SU-DHL-6 (cell line): ENCODE measurements around the gene MYBBP1A.

Experiments used
- H2AFZ ChIP-seq: fragments of 200-600 bp; sonication (generic); 2 replicates; pipeline ENCODE4 v1.6.1; 2014; ENCODE audit warnings: low read depth, mild to moderate bottlenecking, moderate library complexity, mixed read lengths, antibody characterized with exemption, low read length; ENCODE audit not compliant: severe bottlenecking
- H3F3A ChIP-seq: fragments of 200-600 bp; shearing (Covaris generic); 2 replicates; pipeline ENCODE4 v1.6.0; 2016; ENCODE audit warnings: antibody characterized with exemption, mild to moderate bottlenecking; ENCODE audit not compliant: insufficient read depth
- H3K27ac ChIP-seq: fragments of 200-600 bp; sonication (generic); 2 replicates; pipeline ENCODE4 v1.5.1; 2016; ENCODE audit warnings: low read depth, mild to moderate bottlenecking, low read length, moderate library complexity, mixed read lengths
- H3K27me3 ChIP-seq: fragments of 200-600 bp; sonication (generic), shearing (Covaris generic); 2 replicates; pipeline ENCODE4 v1.6.0; 2014; ENCODE audit warnings: mild to moderate bottlenecking, low read length
- H3K36me3 ChIP-seq: fragments of 200-600 bp; sonication (generic); 2 replicates; pipeline ENCODE4 v1.6.1; 2014; ENCODE audit warnings: mild to moderate bottlenecking, low read length, mixed read lengths
- H3K4me2 ChIP-seq: fragments of 300-600, 200-600 bp; shearing (Covaris generic), sonication (generic); 2 replicates; pipeline ENCODE4 v1.6.0; 2014; ENCODE audit warnings: low read length, low read depth, mild to moderate bottlenecking; ENCODE audit not compliant: poor library complexity, severe bottlenecking
- H3K4me3 ChIP-seq: fragments of 200-600 bp; sonication (generic); 2 replicates; pipeline ENCODE4 v1.5.1; 2014; ENCODE audit warnings: antibody characterized with exemption, low read length, mild to moderate bottlenecking, mixed read lengths; ENCODE audit not compliant: insufficient read depth, poor library complexity, severe bottlenecking
- H3K79me2 ChIP-seq: fragments of 200-600 bp; sonication (generic); 2 replicates; pipeline ENCODE4 v1.6.1; 2014; ENCODE audit warnings: mild to moderate bottlenecking, low read length, moderate library complexity; ENCODE audit not compliant: insufficient read depth
- H3K9ac ChIP-seq: fragments of 200-600 bp; sonication (generic); 2 replicates; pipeline ENCODE4 v1.7.0; 2014; ENCODE audit warnings: mild to moderate bottlenecking, low read length
- H3K9me2 ChIP-seq: fragments of 200-600 bp; sonication (generic); replicated peaks from 2 replicates; pipeline ENCODE4 v1.6.1; 2014; ENCODE audit warnings: low read length; ENCODE audit not compliant: insufficient read depth
- H3K9me3 ChIP-seq: fragments of 200-600 bp; sonication (generic); 2 replicates; pipeline ENCODE4 v1.6.1; 2014; ENCODE audit warnings: low read length, mixed read lengths; ENCODE audit not compliant: insufficient read depth
- H4K20me1 ChIP-seq: fragments of 200-600 bp; sonication (generic); 2 replicates; pipeline ENCODE4 v1.6.1; 2014; ENCODE audit warnings: low read depth, mild to moderate bottlenecking, antibody characterized with exemption, low read length, moderate library complexity, mixed read lengths
- CTCF ChIP-seq: fragments of 200-600 bp; sonication (generic); IDR thresholded peaks from one replicate; pipeline ENCODE4 v1.5.1; 2017; ENCODE audit warnings: antibody characterized with exemption, mild to moderate bottlenecking, low read length, moderate library complexity; ENCODE audit not compliant: insufficient read depth, poor library complexity, severe bottlenecking
- EZH2phosphoT487 ChIP-seq: fragments of 200-600 bp; sonication (generic), shearing (Covaris generic); conservative IDR thresholded peaks from 2 replicates; pipeline ENCODE4 v1.6.1; 2018; ENCODE audit warnings: mild to moderate bottlenecking, antibody characterized with exemption, low read length, moderate library complexity, mixed read lengths

Gene MYBBP1A

GRCh38 chr17:4540687-4541327 is 14.4 kb downstream of the MYBBP1A start:
- H3K4me3 ChIP-seq = no peak overlapping the region
- no peaks in the 10 kb centered on the region for H3K79me2 ChIP-seq
- H3K9me3 ChIP-seq = no peaks in the 10 kb centered on the region
- no peak overlapping the region for H3K27ac ChIP-seq
- H4K20me1 ChIP-seq = no peaks in the 10 kb centered on the region
- H3F3A ChIP-seq = peaks cover 7% of the 10 kb centered on the region; the same call in 1 of the 2 replicates
- no peak overlapping the region for H3K9ac ChIP-seq
- no peak overlapping the region for H2AFZ ChIP-seq
- H3K4me2 ChIP-seq = no peak overlapping the region
- TF ChIP-seq EZH2phosphoT487 = no peak
- no peak for TF ChIP-seq CTCF
- no peaks in the 10 kb centered on the region for H3K27me3 ChIP-seq
- no peaks in the 10 kb centered on the region; the same call in 1 of the 2 replicates for H3K36me3 ChIP-seq
- no peaks in the 10 kb centered on the region for H3K9me2 ChIP-seq

DNA sequence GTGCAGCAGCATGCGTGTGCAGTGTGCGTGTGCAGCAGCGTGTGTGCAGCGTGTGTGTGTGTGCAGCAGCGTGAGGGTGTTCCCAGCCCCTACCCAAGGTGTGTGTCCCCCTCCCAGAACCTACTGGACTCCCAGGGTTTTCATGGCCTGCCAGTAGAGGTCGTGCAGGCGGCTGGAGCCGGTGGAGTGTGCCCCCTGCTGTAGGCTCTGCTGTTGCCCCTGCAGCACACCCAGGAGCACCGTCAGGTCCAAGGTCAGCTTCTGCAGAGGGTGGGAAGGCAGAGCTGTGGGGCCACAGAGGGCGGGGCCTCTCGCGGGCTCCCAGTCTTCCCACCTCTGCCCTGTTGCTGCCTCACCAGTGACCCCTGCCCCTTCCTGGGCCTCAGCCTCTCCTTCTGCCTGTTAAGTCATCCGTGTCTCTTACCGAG is 14.9 kb downstream of the MYBBP1A start:
- Histone ChIP-seq H4K20me1 (no peaks in the 10 kb centered on the region), H3K79me2 (no peaks in the 10 kb centered on the region), H3K9me2 (no peaks in the 10 kb centered on the region), H3K27me3 (no peaks in the 10 kb centered on the region), H3K36me3 (no peaks in the 10 kb centered on the region; the same call in 1 of the 2 replicates), H2AFZ (no peak overlapping the region), H3F3A (peaks cover 7% of the 10 kb centered on the region; the same call in 1 of the 2 replicates), H3K4me2 (no peak overlapping the region), H3K9me3 (no peaks in the 10 kb centered on the region), H3K27ac (no peak overlapping the region), H3K4me3 (no peak overlapping the region), H3K9ac (no peak overlapping the region)
- TF ChIP-seq EZH2phosphoT487 (no peak), CTCF (peak; percentile 18)

DNA sequence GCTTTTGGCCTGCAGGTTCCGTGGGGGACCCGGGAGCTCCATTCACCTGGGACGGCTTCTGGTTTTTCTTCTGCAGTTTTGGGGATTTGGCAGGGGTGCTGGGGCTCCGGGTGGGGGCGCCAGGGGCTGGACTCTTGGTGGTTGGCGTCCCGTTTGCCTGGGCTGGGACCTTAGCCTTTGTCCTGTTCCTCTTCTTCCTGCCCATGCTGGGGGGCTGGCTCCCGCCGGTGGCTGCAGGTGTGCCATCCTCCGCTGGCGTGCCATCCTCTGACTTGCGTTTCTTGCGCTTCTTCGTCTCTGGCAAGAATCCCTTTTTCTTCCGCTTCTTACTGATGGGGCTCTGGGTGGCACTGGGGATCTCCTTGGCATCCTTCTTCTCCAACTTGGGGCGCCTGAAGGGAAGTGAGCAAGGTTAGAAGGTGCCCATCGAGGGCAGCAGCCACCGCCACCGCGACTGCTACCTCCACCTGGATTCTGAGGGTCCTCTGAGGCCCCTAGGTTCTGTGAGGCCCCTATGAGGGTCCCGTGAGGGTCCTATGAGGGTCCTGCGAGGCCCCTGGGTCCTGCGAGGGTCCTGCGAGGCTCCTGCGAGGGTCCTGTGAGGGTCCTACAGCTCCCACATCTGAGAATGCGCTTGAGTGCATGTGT is 15.5 kb downstream of the MYBBP1A start:
- H3K9me2 ChIP-seq = no peaks in the 10 kb centered on the region
- H3K79me2 ChIP-seq = no peaks in the 10 kb centered on the region
- H3K36me3 ChIP-seq = no peaks in the 10 kb centered on the region; the same call in 1 of the 2 replicates
- H4K20me1 ChIP-seq = no peaks in the 10 kb centered on the region
- H3K4me2 ChIP-seq = no peak overlapping the region
- no peaks in the 10 kb centered on the region for H3K27me3 ChIP-seq
- no peak overlapping the region for H3K27ac ChIP-seq
- H3K4me3 ChIP-seq = no peak overlapping the region
- no peak overlapping the region for H3K9ac ChIP-seq
- TF ChIP-seq CTCF (no peak), EZH2phosphoT487 (no peak)
- no peak overlapping the region for H2AFZ ChIP-seq
- H3F3A ChIP-seq = peaks cover 7% of the 10 kb centered on the region; the same call in 1 of the 2 replicates
- H3K9me3 ChIP-seq = no peaks in the 10 kb centered on the region
